Hematopoietic multipotent progenitor cell treated with erythropoietin and hydrocortisone succinate and interleukin-3 and kit ligand, for 15 days (in vitro differentiated cells): ENCODE measurements around the gene ALDH16A1.

Experiments used
- DNase-seq: peaks from one replicate; pipeline ENCODE4 v3.0.0-alpha.2; 2015; ENCODE audit warnings: low spot score

The ALDH16A1 gene

GRCh38 chr19:49423985-49424303 lies 29.1 kb upstream of the ALDH16A1 start:
- DNase-seq, result no peak

GRCh38 chr19:49425178-49425577 lies 27.8 kb upstream of the ALDH16A1 start, which contains the start of gene GFY:
Gene GFY, plus strand, starts transcription at chr19:49425388. Its CDS starts 1,043 bp downstream, at chr19:49426431.
- DNase-seq, result no peak

GRCh38 chr19:49425922-49426592 lies 27.0 kb upstream of the ALDH16A1 start:
- DNase-seq, result no peak

- DNase-seq, result no peak
Observed at GRCh38 chr19:49427339-49427738, 25.7 kb upstream of the ALDH16A1 start.

GRCh38 chr19:49427855-49428546 lies 25.0 kb upstream of the ALDH16A1 start:
- no peak for DNase-seq

GRCh38 chr19:49428547-49429451 lies 24.2 kb upstream of the ALDH16A1 start:
- no peak for DNase-seq

GRCh38 chr19:49430172-49430677 lies 22.8 kb upstream of the ALDH16A1 start:
- DNase-seq, result no peak

GRCh38 chr19:49430678-49431329 lies 22.2 kb upstream of the ALDH16A1 start:
- no peak for DNase-seq

- DNase-seq, result no peak
Observed at GRCh38 chr19:49431330-49431749, 21.7 kb upstream of the ALDH16A1 start.

GRCh38 chr19:49432141-49433073 lies 20.6 kb upstream of the ALDH16A1 start:
- no peak for DNase-seq

GRCh38 chr19:49433240-49433901 lies 19.7 kb upstream of the ALDH16A1 start:
- DNase-seq, result no peak

- no peak for DNase-seq
Observed at GRCh38 chr19:49434907-49435583, 18.0 kb upstream of the ALDH16A1 start.

- no peak for DNase-seq
Observed at GRCh38 chr19:49435670-49436069, 17.4 kb upstream of the ALDH16A1 start.

- DNase-seq, result peak; percentile 63
Observed at GRCh38 chr19:49436381-49437017, 16.5 kb upstream of the ALDH16A1 start.

- no peak for DNase-seq
Observed at GRCh38 chr19:49437231-49437630, 15.8 kb upstream of the ALDH16A1 start.

GRCh38 chr19:49438261-49438660 lies 14.8 kb upstream of the ALDH16A1 start:
- DNase-seq, result no peak

GRCh38 chr19:49439836-49440235 lies 13.2 kb upstream of the ALDH16A1 start:
- DNase-seq, result no peak

GRCh38 chr19:49440439-49441209 lies 12.4 kb upstream of the ALDH16A1 start:
- no peak for DNase-seq
